Mesothelial cell of epicardium (in vitro differentiated cells): Measurements from ENCODE around the gene SERPINE1. TPM values are rescaled to one million over a fixed set of nuclear protein-coding genes. Genes with fewer than 3 reads are reported as not detected.
"Not testable (repeated sequence)": the region's sequence is repeated elsewhere in the genome, so short reads cannot be mapped to it uniquely, and the experiment has no call there.

Experiments used
- DNase-seq, 2 experiments: peaks; one replicate each; pipeline ENCODE4 v3.0.0; 2021; ENCODE audit warnings: low spot score in 2 of 2; ENCODE audit not compliant: unreplicated experiment in 2 of 2
- H3K27ac Mint-ChIP-seq: 2 replicates; pipeline ENCODE4 v1.8.0; 2021; ENCODE audit warnings: mixed read lengths
- H3K27me3 Mint-ChIP-seq: 2 replicates; pipeline ENCODE4 v1.8.0; 2021; ENCODE audit warnings: low read depth, mixed read lengths
- H3K36me3 Mint-ChIP-seq: 2 replicates; pipeline ENCODE4 v1.8.0; 2021; ENCODE audit warnings: mixed read lengths
- H3K4me1 Mint-ChIP-seq: 2 replicates; pipeline ENCODE4 v1.8.0; 2021; ENCODE audit warnings: mixed read lengths
- H3K4me3 Mint-ChIP-seq: 2 replicates; pipeline ENCODE4 v1.8.0; 2021; ENCODE audit warnings: mild to moderate bottlenecking, moderate library complexity, mixed read lengths
- H3K9me3 Mint-ChIP-seq: 2 replicates; pipeline ENCODE4 v1.8.0; 2021; ENCODE audit warnings: mixed read lengths
- total RNA-seq: library from RNA; stranded (reverse); gene quantifications from 3 replicates; pipeline ENCODE4 v1.2.1, GENCODE V29; 2021
- TF ChIP-seq, protein P1 (sequence below): fragments of 200-600 bp; sonication (generic); IDR thresholded peaks from one replicate; pipeline ENCODE4 v1.5.0; 2021; ENCODE audit warnings: antibody characterized with exemption; ENCODE audit not compliant: unreplicated experiment

The SERPINE1 gene
- total RNA-seq, 1 donor from 2014 or later = 11.4 TPM

DNA sequence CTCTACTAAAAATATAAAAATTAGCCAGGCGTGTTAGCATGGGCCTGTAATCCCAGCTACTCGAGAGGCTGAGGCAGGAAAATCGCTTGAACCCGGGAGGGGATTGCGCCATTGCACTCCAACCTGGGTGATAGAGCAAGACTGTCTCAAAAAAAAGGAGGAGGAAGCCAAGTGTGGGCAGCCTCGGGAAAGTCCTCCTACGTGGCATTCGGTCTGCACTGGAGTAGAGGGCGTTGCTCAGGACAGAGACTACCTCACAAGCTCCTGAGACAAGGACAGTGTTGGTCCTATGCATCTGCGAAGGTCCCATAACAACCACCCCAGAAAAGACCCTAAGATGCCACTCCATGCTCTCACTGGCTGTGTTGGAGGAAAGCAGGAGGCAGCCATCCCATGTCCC, 10.0 kb upstream of the SERPINE1 start:
- H3K4me3 Mint-ChIP-seq = no peak overlapping the region
- H3K27me3 Mint-ChIP-seq = no peaks in the 10 kb centered on the region
- TF ChIP-seq, protein P1, sequence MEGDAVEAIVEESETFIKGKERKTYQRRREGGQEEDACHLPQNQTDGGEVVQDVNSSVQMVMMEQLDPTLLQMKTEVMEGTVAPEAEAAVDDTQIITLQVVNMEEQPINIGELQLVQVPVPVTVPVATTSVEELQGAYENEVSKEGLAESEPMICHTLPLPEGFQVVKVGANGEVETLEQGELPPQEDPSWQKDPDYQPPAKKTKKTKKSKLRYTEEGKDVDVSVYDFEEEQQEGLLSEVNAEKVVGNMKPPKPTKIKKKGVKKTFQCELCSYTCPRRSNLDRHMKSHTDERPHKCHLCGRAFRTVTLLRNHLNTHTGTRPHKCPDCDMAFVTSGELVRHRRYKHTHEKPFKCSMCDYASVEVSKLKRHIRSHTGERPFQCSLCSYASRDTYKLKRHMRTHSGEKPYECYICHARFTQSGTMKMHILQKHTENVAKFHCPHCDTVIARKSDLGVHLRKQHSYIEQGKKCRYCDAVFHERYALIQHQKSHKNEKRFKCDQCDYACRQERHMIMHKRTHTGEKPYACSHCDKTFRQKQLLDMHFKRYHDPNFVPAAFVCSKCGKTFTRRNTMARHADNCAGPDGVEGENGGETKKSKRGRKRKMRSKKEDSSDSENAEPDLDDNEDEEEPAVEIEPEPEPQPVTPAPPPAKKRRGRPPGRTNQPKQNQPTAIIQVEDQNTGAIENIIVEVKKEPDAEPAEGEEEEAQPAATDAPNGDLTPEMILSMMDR = no peak
- H3K4me1 Mint-ChIP-seq = peaks cover 14% of the 10 kb centered on the region
- DNase-seq = no peak
- no peaks in the 10 kb centered on the region for H3K36me3 Mint-ChIP-seq
- peak overlapping the region; percentile 83 for H3K27ac Mint-ChIP-seq
- no peaks in the 10 kb centered on the region for H3K9me3 Mint-ChIP-seq

DNA sequence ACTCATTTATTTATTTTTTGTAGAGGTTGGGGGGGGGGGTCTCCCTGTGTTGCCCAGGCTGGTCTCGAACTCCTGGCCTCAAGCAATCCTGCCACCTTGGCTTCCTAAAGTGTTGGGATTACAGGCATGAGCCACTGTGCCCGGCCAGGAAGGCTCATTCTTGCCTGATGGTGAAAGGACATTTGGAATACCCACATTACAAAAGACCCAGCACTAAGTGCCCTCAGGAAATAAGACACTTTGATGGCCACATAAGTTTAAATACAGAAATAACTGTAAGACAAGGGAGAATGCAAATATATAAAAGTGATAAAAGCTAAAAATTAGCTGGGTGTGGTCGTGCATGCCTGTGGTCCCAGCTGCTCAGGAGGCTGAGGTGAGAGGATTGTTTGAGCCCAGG, 8.0 kb upstream of the SERPINE1 start:
- Mint-ChIP-seq H3K4me3 (no peak overlapping the region), H3K9me3 (no peaks in the 10 kb centered on the region), H3K36me3 (no peaks in the 10 kb centered on the region), H3K27me3 (no peaks in the 10 kb centered on the region), H3K27ac (no peak overlapping the region), H3K4me1 (peaks cover 22% of the 10 kb centered on the region)
- TF ChIP-seq, protein P1 = no peak
- no peak for DNase-seq

DNA sequence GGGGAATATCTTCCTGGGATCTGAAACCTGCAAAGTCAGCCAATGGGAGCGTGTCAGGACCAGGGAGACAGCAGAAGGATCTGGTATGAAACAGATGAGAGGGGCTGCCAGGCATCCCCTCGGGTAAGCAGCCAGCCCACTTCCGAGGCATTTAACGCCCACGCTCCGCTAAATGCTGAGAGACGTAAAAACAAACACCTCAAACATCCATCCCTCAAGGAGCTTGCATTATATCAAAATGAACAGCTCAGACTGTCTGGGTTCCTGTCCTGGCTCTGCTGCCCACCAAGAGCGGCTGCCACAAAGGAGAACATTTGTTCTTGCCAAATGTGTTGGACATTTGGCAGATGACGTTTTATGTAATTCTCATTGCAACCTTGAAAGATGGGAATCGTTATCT, 7.0 kb upstream of the SERPINE1 start:
- no peaks in the 10 kb centered on the region for H3K36me3 Mint-ChIP-seq
- TF ChIP-seq, protein P1 = no peak
- no peaks in the 10 kb centered on the region for H3K27me3 Mint-ChIP-seq
- H3K4me3 Mint-ChIP-seq = no peak overlapping the region
- no peak for DNase-seq
- H3K9me3 Mint-ChIP-seq = no peaks in the 10 kb centered on the region
- peak overlapping the region; percentile 24 for H3K27ac Mint-ChIP-seq
- H3K4me1 Mint-ChIP-seq = peaks cover 27% of the 10 kb centered on the region

DNA sequence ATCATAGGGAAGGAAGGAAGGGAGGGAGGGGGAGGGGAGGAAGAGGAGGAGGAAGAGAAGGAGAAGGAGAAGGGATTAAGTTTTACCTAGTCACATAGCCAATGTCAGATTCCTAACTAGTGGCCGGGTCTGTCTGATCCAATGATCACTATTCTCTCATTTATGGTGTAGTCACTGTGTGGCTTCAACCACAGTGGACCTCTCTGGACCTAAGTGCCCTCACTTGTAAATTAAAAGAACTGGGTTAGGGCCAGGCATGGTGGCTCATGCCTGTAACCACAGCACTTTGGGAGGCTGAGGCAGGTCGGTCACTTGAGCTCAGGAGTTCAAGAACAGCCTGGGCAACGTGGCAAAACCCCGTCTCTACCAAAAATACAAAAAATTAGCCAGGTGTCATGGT, 6.6 kb upstream of the SERPINE1 start:
- TF ChIP-seq, protein P1 = no peak
- no peak for DNase-seq
- Mint-ChIP-seq H3K4me3 (no peak overlapping the region), H3K36me3 (no peaks in the 10 kb centered on the region), H3K27ac (no peak overlapping the region), H3K9me3 (no peaks in the 10 kb centered on the region), H3K4me1 (peaks cover 28% of the 10 kb centered on the region), H3K27me3 (no peaks in the 10 kb centered on the region)

DNA sequence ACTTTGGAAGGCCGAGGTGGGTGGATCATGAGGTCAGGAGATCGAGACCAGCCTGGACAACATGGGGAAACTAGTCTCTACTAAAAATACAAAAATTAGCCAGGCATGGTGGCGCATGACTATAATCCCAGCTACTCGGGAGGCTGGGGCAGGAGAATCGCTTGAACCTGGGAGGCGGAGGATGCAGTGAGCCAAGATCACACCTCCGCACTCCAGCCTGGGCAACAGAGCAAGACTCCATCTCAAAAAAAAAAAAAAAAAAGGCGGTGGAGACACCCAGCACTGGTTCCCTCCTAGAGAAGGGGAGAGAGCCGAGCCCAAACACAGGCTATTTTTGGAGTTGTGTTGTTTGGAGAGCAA, 5.3 kb upstream of the SERPINE1 start:
- H3K9me3 Mint-ChIP-seq, DNase-seq, H3K27me3 Mint-ChIP-seq, H3K36me3 Mint-ChIP-seq, H3K4me3 Mint-ChIP-seq: not testable (repeated sequence)
- peaks cover 37% of the 10 kb centered on the region for H3K4me1 Mint-ChIP-seq
- H3K27ac Mint-ChIP-seq = peak overlapping the region; percentile 97

DNA sequence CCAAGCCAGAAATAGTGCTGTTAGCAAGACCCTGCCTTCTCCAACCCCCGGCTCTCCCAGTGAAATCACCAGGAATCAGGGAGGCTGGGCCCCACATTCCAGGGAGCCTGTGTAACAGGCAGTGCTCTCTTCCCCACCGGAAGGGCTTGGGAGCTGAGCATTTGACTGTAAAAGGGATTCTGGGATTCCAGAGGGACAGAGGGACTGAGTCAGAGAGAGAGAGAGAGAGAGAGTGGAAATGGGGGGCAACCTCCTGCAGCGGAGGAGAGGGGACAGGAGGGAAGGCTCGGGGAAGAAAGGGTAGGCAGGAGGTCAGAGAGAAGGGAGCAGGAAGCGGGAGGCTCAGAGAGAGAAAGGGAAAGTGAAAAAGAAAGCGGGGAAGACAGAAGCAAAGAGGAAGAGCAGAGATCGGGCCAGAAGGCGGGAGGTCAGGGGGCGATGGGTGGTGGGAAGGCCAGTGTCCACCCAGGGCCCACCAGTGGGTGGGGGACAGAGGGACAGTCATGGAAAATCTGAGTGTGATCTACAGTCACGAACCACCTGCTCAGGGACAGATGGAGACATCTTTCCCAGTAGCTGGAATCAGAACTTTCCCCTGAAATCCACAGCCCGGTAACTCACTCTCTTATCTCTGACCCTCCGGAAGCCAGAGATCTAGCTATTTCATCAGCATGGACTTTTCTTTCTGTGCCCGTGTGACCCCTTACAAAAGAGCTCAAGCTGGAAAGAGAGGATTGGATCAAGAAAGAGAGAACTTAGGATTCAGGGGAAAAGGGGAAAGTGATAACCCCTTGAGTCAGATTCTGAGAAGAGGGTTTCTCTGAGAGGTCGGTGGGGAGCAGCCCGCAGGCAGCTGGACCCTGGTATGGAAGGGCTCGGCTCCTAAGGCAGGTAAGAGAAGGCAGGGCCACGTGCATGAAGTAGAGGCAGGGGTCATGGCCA, 4.6 kb upstream of the SERPINE1 start:
- H3K4me3 Mint-ChIP-seq = peak overlapping the region; percentile 45
- peak; percentile 55 to 70 for DNase-seq

More for the DNA sequence above, 4.6 kb upstream of the SERPINE1 start:
- H3K36me3 Mint-ChIP-seq = no peaks in the 10 kb centered on the region
- TF ChIP-seq, protein P1 = no peak
- peaks cover 3% of the 10 kb centered on the region for H3K9me3 Mint-ChIP-seq
- peak overlapping the region; percentile 97 for H3K27ac Mint-ChIP-seq
- H3K4me1 Mint-ChIP-seq = peaks cover 43% of the 10 kb centered on the region
- no peaks in the 10 kb centered on the region for H3K27me3 Mint-ChIP-seq
